ENCODE results near the gene IFNA1. TPM values are rescaled to one million over a fixed set of nuclear protein-coding genes. Genes with fewer than 3 reads are reported as not detected.
A peak's percentile ranks its signal among the peaks of the same experiment; 100 is the strongest.

Gene IFNA1
- not detected for polyA plus RNA-seq (2012; ENCODE audit: insufficient read depth, insufficient read length, low read depth)

- H3K27me3 ChIP-seq = no peaks in the 10 kb centered on the region
- TF ChIP-seq CTCF (IDR thresholded peaks at IDR 0.05; ENCODE audit: low read depth, low read length) = no peak
Measured at GRCh38 chr9:21440139-21440538, at the start of gene IFNA1. IFNA1 (plus strand) TSS chr9:21440439; CDS start chr9:21440508, 69 bp downstream.

GRCh38 chr9:21392270-21392669 is 48.0 kb upstream of the IFNA1 start:
- TF ChIP-seq CTCF (IDR thresholded peaks at IDR 0.05; ENCODE audit: low read depth, low read length) = peak; percentile 45
- Histone ChIP-seq H3K36me3 (no peaks in the 10 kb centered on the region), H3K9me3 (no peaks in the 10 kb centered on the region), H3K27me3 (peaks cover 57% of the 10 kb centered on the region), H3K4me1 (no peaks in the 10 kb centered on the region), H3K4me3 (ENCODE audit: low read depth, low read length) (no peak overlapping the region)
- DNase-seq = peak; percentile 18

More at GRCh38 chr9:21440139-21440538, at the start of gene IFNA1:
- H3K4me1 ChIP-seq = no peaks in the 10 kb centered on the region
- H3K36me3 ChIP-seq = no peaks in the 10 kb centered on the region
- DNase-seq = no peak
- no peaks in the 10 kb centered on the region for H3K9me3 ChIP-seq
- no peak within 1 kb of the TSS for H3K4me3 ChIP-seq (ENCODE audit: low read depth, low read length)

GRCh38 chr9:21395778-21396717 is 44.2 kb upstream of the IFNA1 start:
- H3K4me1 ChIP-seq = no peaks in the 10 kb centered on the region
- peaks cover 76% of the 10 kb centered on the region for H3K27me3 ChIP-seq
- no peaks in the 10 kb centered on the region for H3K36me3 ChIP-seq
- H3K4me3 ChIP-seq (ENCODE audit: low read depth, low read length) = peak overlapping the region; percentile 47
- DNase-seq = peak; percentile 70
- no peaks in the 10 kb centered on the region for H3K9me3 ChIP-seq
- peak; percentile 83 for TF ChIP-seq CTCF (IDR thresholded peaks at IDR 0.05; ENCODE audit: low read depth, low read length)

- no peak for DNase-seq
- no peak for TF ChIP-seq CTCF (IDR thresholded peaks at IDR 0.05; ENCODE audit: low read depth, low read length)
- Histone ChIP-seq H3K9me3 (no peaks in the 10 kb centered on the region), H3K27me3 (peaks cover 72% of the 10 kb centered on the region), H3K4me3 (ENCODE audit: low read depth, low read length) (no peak overlapping the region), H3K4me1 (no peaks in the 10 kb centered on the region; the same call in 1 of the 2 replicates), H3K36me3 (no peaks in the 10 kb centered on the region)
Measured at GRCh38 chr9:21398955-21399489, 41.2 kb upstream of the IFNA1 start.

GRCh38 chr9:21399956-21400355 is 40.3 kb upstream of the IFNA1 start:
- no peaks in the 10 kb centered on the region; the same call in 1 of the 2 replicates for H3K4me1 ChIP-seq
- no peak for TF ChIP-seq CTCF (IDR thresholded peaks at IDR 0.05; ENCODE audit: low read depth, low read length)
- no peak overlapping the region for H3K4me3 ChIP-seq (ENCODE audit: low read depth, low read length)
- peaks cover 70% of the 10 kb centered on the region for H3K27me3 ChIP-seq
- H3K36me3 ChIP-seq = no peaks in the 10 kb centered on the region
- DNase-seq = no peak
- no peaks in the 10 kb centered on the region for H3K9me3 ChIP-seq
